Measurements from ENCODE around the gene PCID2. TPM values are rescaled to one million over a fixed set of nuclear protein-coding genes. Genes with fewer than 3 reads are reported as not detected.

PCID2 gene
- total and polyA plus RNA-seq, 2 of the 13 experiments (the other 11 are each of a cell fraction or from before 2014, with no cell fraction given), result 65.0 to 111 TPM

- TF ChIP-seq BCLAF1 (IDR thresholded peaks at IDR 0.05) (no peak), ARID2 (CRISPR knock-in tag; IDR thresholded peaks at IDR 0.05; ENCODE audit: borderline replicate concordance) (peak; percentile 95; the same call in 1 of the 2 replicates), PHF20 (CRISPR knock-in tag; IDR thresholded peaks at IDR 0.05) (peak; percentile 92), HDAC2 (CRISPR knock-in tag; IDR thresholded peaks at IDR 0.05) (peak; percentile 90), PRDM4 (CRISPR knock-in tag; IDR thresholded peaks at IDR 0.05; ENCODE audit: borderline replicate concordance) (no peak), HMGXB3 (CRISPR knock-in tag; IDR thresholded peaks at IDR 0.05; ENCODE audit: borderline replicate concordance) (peak; percentile 90; the same call in 1 of the 2 replicates), ZNF761 (CRISPR knock-in tag; conservative IDR thresholded peaks at IDR 0.05) (peak; percentile 84), KLF9 (CRISPR knock-in tag; IDR thresholded peaks at IDR 0.05; ENCODE audit: low read depth) (0 out of 2 replicates have a peak, but pooled peaks have one; percentile 47), ZFAT (CRISPR knock-in tag; conservative IDR thresholded peaks at IDR 0.05) (peak; percentile 58), ZNF589 (CRISPR knock-in tag; conservative IDR thresholded peaks at IDR 0.05) (peak; percentile 23), ZNF746 (CRISPR knock-in tag; IDR thresholded peaks at IDR 0.05) (peak; percentile 80; the same call in 1 of the 2 replicates), MLLT10 (CRISPR knock-in tag; IDR thresholded peaks at IDR 0.05) (no peak), ZNF556 (CRISPR knock-in tag; IDR thresholded peaks at IDR 0.05; ENCODE audit: borderline replicate concordance) (peak; percentile 72; the same call in 1 of the 2 replicates), TRIM22 (IDR thresholded peaks at IDR 0.05) (no peak), TAF15 (IDR thresholded peaks at IDR 0.05; ENCODE audit: low read depth, low read length, poor library complexity, severe bottlenecking) (no peak), HNRNPLL (IDR thresholded peaks at IDR 0.05; ENCODE audit: low read depth, low read length, poor library complexity, severe bottlenecking) (peak; percentile 96), CBX5 (CRISPR knock-in tag; IDR thresholded peaks at IDR 0.05; ENCODE audit: borderline replicate concordance) (peak; percentile 96)
These were observed at the start of gene PCID2 (continued) for GRCh38 chr13:113208421-113209335.

All from HepG2 (cell line).